HG03064 (cell line): Measurements from ENCODE around the gene TOMM7.
"Not testable (repeated sequence)": the region's sequence is repeated elsewhere in the genome, so short reads cannot be mapped to it uniquely, and the experiment has no call there.

Experiments
- ATAC-seq: cut with Tn5 transposase; IDR thresholded peaks from one replicate; pipeline ENCODE4 v1.9.1; 2021; ENCODE audit warnings: low read depth; ENCODE audit not compliant: unreplicated experiment

TOMM7 gene

DNA sequence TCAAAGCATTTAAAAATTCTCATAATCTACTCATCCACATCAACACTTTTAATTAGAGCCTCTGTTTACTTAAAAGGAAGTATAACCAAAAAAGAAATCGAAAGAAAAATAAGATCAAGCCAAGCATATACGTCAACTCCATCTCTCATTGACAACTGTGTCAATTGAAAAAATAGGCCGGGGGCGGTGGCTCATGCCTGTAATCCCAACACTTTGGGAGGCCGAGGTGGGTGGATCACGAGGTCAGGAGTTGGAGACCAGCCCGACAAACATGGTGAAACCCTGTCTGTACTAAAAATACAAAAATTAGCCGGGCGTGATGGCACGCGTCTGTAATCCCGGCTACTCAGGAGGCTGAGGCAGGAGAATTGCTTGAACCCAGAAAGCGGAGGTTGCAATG is 32.0 kb downstream of the TOMM7 start:
- ATAC-seq, result not testable (repeated sequence)

DNA sequence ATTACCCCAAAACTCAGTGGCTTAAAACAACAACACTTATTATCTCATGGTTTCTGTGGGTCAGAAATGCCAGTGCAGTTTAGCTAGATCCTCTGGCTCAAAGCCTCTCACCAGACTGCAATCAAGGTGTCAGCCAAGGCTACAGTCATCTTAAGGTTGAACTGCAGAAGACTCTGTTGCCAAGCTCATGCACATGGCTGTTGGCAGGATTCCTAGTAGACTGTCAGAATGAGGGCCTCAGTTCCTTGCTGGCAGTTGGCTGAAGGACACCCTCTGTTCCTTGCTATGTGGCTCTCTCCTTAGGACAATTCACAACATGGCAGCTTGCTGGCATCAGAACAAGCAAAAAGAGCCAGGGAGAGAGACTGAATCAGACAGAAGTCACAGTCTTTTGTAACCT is 34.7 kb downstream of the TOMM7 start:
- no peak for ATAC-seq

DNA sequence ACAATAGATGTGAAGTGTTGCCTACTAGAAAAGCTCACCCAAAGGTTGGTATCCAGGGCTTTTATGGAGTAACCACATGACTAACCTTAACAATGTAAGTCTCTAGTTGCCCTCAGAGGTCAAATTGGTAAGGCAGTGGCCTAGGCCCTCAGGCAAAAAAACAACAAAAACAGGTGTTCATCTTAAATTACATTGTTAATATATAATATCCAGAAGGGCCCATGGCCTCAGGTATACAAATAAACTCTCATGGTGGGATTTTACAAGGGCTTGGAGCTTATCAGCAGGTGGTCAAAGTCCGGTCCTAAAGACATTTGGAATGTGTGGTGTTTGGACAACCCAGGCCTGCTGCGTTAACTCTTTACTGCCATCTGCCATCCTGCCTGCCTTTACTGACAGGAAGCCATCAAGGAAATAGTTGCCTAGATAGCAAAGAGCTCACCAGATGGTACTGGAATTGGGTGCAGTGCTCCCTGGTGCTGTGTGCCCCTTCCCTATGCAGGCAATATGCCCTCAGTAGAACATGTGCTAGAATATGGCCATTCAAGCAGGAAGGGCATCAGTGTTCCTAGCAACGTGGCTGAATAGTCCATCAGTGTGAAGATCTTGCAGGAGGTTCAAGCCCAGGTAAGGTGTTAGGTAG is 36.2 kb downstream of the TOMM7 start:
- no peak for ATAC-seq

DNA sequence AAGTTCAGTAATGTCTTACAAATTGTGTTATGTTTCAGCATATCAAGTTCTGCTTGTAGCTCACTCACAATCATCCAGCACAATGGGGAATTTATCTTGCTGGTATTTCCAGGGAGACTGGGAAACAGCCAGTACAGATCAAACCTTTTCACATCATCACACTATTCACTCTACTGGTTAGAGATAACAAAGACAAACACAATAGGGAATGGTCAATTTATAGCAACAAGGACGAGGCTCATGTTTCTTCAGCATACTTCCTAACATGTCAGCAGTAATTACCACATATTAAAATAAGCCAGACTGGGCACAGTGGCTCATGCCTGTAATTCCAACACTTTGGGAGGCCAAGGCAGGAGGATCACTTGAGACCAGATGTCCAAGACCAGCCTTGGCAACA is 38.3 kb downstream of the TOMM7 start:
- ATAC-seq, result no peak

- ATAC-seq, result no peak
These were observed 39.2 kb downstream of the TOMM7 start for GRCh38 chr7:22783421-22783820.

DNA sequence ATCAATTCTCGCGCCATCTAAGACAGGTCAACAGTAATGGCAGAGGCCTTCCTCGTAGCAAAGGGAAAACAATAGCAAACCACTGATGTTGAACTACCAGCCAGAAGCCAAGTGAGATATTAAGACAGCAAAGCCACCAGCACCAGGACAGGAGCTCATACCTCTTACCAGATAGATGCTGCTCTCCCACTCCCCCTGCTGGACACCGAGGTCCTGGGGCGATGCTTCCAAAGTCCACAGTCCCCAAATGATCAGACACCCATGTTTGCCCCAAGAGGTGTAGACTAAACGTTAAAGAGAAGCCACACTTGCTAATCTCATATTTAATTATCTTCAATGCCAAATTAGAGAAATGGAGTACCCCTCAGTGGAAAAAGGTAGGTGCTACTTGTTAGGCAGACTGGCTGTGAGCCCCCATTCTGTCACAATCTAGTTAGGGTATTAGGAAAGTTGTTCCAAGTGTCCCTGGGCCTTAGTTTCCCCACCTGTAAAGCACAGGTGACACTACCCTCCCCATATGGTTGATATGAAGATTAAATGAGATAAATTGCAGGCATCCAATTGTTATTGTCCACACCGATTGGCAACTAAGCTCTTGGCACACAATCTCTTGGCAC is 39.9 kb downstream of the TOMM7 start:
- ATAC-seq, result peak; percentile 75

DNA sequence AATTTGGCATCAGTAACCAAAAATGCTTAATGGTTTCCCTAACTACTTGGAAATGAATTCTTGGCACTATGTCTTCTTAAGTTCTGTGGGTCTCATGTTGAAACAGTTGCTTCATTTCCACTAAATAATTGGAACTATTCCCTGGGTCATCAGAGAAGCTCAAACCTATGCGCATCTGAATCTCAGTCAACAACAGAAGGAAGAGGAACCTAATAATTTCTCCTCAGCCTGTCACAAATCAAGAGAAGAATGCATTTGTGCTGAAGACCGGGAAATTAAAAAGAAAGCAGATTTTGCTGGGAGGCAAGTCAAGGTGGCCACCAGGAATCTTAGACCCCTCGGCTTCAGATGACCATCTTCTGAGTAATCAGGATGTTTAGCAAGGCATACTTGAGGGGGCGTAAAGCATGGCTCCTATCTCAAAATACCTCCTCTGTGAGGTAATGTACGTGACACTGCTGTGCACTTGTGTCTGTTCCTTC is 41.4 kb downstream of the TOMM7 start:
- ATAC-seq, result no peak

DNA sequence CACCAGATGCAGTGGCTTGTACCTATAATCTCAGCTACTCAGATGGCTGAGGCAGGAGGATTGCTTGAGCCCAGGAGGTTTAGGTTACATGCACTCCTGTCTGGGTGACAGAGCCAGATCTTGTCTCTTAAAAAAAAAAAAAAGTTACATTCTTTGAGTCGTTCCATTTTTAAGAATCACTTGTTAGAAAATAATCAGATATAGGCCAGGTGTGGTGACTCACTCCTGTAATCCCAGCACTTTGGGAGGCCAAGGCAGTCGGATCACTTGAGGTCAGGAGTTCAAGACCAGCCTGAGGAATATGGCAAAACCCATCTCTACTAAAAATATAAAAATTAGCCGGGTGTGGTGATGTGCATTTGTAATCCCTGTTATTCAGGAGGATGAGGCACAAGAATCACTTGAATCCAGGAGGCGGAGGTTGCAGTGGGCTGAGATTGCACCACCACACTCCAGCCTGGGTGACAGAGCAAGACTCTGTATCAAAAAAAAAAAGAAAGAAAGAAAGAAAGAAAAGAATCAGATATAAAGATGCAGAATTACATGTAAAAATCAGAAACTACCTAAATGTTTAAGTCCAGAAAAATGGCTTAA is 42.8 kb downstream of the TOMM7 start:
- not testable (repeated sequence) for ATAC-seq

- ATAC-seq, result no peak
These were observed 45.7 kb downstream of the TOMM7 start for GRCh38 chr7:22776964-22777363.

DNA sequence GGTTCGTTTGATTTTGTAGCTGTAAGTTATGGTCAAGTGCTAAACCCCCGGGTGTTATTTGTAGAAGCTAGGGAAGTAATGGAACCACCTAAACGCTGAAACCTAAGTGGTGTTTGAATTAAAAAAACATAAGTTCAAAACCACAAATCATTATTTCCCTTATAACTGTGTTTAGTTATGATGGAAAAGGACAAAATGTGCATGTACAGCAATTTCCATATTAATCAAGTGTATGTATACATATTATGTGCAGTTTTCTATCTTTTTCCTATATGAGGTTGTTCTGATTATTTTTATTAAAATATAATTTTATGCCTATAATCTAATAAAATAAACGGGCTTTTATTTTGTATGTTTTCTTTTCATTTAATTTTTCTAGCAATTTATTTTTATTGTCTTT is 49.8 kb downstream of the TOMM7 start:
- no peak for ATAC-seq

DNA sequence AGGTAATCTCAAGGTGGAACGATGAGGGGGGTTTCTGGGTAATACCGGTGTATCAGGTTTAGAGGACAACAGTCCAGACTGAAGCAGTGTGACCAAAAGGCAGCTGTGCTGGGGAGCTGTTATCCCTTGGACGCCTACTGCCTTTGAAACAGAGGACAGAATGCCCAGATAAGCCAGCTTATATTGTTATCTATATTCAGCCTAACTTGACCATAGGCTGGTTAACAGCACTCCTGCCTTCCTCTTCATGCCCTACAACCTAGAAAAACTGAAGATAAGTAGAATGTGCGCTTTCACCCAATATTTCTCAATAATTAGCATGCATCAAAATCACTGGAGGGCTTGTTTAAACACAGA is 50.8 kb downstream of the TOMM7 start:
- no peak for ATAC-seq

DNA sequence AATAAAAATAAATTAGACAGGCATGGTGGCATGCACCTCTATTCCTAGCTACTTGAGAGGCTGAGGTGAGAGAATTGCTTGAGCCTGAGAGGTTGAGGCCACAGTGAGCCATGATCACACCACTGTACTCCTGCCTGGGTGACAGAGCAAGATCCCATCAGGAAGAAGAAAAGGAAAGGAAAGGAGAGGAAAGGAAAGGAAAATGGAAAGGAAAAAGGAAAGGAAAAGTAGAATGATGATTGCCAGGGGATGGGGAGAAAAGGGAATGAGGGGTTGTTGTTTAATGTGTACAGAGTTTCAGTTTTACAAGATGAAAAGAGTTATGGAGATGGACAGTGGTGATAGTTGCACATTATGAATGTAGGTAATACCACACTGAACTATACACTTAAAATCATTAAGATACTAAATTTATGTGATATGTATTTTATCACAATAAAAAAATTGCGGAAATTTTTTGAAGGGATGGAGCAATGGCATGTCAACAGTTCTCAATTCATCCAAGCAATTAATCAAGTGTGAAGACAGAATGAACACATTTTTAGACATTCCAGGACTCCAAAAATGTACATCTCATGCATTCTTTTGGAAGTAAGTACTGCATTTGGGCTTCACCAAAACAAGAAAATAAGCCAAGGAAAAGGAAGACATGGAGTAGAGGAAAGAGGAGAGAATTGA is 51.3 kb downstream of the TOMM7 start:
- no peak for ATAC-seq

GRCh38 chr7:22765609-22766008 is 57.0 kb downstream of the TOMM7 start:
- ATAC-seq, result peak; percentile 92
